GM15510 (cell line): ENCODE results near the gene PLEKHJ1.

Experiments used
- POLR2A ChIP-seq: IDR thresholded peaks from 3 replicates; pipeline ENCODE4 v1.6.1; 2011; ENCODE audit warnings: borderline replicate concordance; ENCODE audit not compliant: insufficient read length; ENCODE audit errors: extremely low read depth

PLEKHJ1 gene

GRCh38 chr19:2236314-2237050 is at the start of gene PLEKHJ1, which contains the start of gene SF3A2:
TSS of gene PLEKHJ1 (minus strand) at chr19:2236329. CDS start at chr19:2236248, 81 bp downstream.
TSS of gene SF3A2 (plus strand) at chr19:2236824. CDS start at chr19:2243419, 6,595 bp downstream.
- peak; percentile 72 for TF ChIP-seq POLR2A

- no peak for TF ChIP-seq POLR2A
Observed at GRCh38 chr19:2283835-2284507, 47.8 kb upstream of the PLEKHJ1 start.

- TF ChIP-seq POLR2A = no peak
Observed at GRCh38 chr19:2282862-2283237, 46.7 kb upstream of the PLEKHJ1 start.

- no peak for TF ChIP-seq POLR2A
Observed at GRCh38 chr19:2282062-2282861, 46.1 kb upstream of the PLEKHJ1 start, which contains the start of gene PEAK3. TSS of gene PEAK3 (minus strand) at chr19:2282175. CDS start at chr19:2280931, 1,244 bp downstream.

- no peak for TF ChIP-seq POLR2A
Observed at GRCh38 chr19:2280633-2281264, 44.6 kb upstream of the PLEKHJ1 start.

- TF ChIP-seq POLR2A = no peak
Observed at GRCh38 chr19:2278459-2279158, 42.5 kb upstream of the PLEKHJ1 start.

- TF ChIP-seq POLR2A = no peak
Observed at GRCh38 chr19:2277138-2277537, 41.0 kb upstream of the PLEKHJ1 start.

- no peak for TF ChIP-seq POLR2A
Observed at GRCh38 chr19:2276429-2276986, 40.4 kb upstream of the PLEKHJ1 start.

GRCh38 chr19:2275588-2276428 is 39.7 kb upstream of the PLEKHJ1 start:
- no peak for TF ChIP-seq POLR2A

GRCh38 chr19:2274931-2275535 is 38.9 kb upstream of the PLEKHJ1 start:
- TF ChIP-seq POLR2A = no peak

GRCh38 chr19:2274185-2274711 is 38.1 kb upstream of the PLEKHJ1 start:
- no peak for TF ChIP-seq POLR2A
